Uterus (tissue), 2 donors: ENCODE data around the gene RNF41.

Experiments used
- CTCF ChIP-seq, 4 experiments: fragments of 200-600 bp in 2 of 4; fragments of 450-650 bp in 2 of 4; sonication (generic) in 2 of 4; IDR thresholded peaks; one replicate each; pipeline ENCODE4 v1.5.1; 2016 to 2019; ENCODE audit warnings: antibody characterized with exemption in 4 of 4, mild to moderate bottlenecking in 2 of 4, moderate library complexity in 1 of 4
- POLR2A ChIP-seq, 2 donors: fragments of 450-650 bp; IDR thresholded peaks; one replicate each; pipeline ENCODE4 v1.6.1; 2016; ENCODE audit warnings: antibody characterized with exemption in 2 of 2, mild to moderate bottlenecking in 1 of 2, moderate library complexity in 1 of 2

DNA sequence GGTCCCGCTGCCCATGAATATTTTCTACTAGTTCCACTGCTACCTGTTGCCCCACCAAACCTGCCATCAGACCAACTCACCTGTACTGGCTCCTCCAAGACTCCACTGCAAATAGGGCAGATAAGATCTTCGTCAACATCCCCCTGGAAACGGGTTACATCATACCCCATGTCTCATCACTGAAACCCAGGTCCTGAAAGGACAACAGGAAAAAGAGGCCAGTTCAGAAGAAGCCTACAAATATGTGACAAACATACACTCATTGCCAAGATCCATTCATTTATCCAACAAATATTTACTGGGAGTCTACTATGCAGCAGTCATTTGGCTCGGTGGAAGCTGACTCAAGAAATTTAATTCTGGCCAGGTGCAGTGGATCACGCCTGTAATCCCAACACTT is 7.8 kb downstream of the RNF41 start:
- TF ChIP-seq POLR2A (IDR thresholded peaks at IDR 0.05) (no peak), CTCF (IDR thresholded peaks at IDR 0.05) (no peak)
